ENCODE measurements around the gene IMP4. TPM values are rescaled to one million over a fixed set of nuclear protein-coding genes. Genes with fewer than 3 reads are reported as not detected.

The IMP4 gene
- total and polyA plus RNA-seq, 2 of the 4 experiments (the other 2 are of a cell fraction), result 154 to 169 TPM

- POLR2A ChIA-PET (ENCODE audit: unreplicated experiment), result no interaction called here
- Histone ChIP-seq H4K20me1 (ENCODE audit: insufficient read depth, low read length) (peaks cover 3% of the 10 kb centered on the region), H4K91ac (ENCODE audit: insufficient read depth, low read depth, low read length) (no peak overlapping the region), H4K8ac (ENCODE audit: low read depth in 2 of 2, low read length in 2 of 2) (no peak overlapping the region), H3K27me3 (ENCODE audit: control insufficient read depth, insufficient read depth, low read length) (no peaks in the 10 kb centered on the region), H3K9me3 (ENCODE audit: control insufficient read depth, insufficient read depth, low read length) (no peaks in the 10 kb centered on the region), H3K9me1 (ENCODE audit: insufficient read depth, low read length) (peaks cover 22% of the 10 kb centered on the region), H2BK5ac (ENCODE audit: low read depth, low read length, poor library complexity, severe bottlenecking) (no peak overlapping the region), H3K4ac (ENCODE audit: low read depth, low read length) (0 out of 2 replicates have a peak overlapping the region, but pooled peaks have one; percentile 15), H3K27ac (ENCODE audit: insufficient read depth, low read length) (no peak overlapping the region), H2BK120ac (ENCODE audit: low read depth, low read length) (no peak overlapping the region), H3K4me2 (ENCODE audit: low read depth, low read length) (0 out of 2 replicates have a peak overlapping the region, but pooled peaks have one; percentile 19), H4K5ac (ENCODE audit: low read depth, low read length) (no peak overlapping the region), H2BK15ac (ENCODE audit: low read depth, low read length) (no peak overlapping the region), H3K36me3 (ENCODE audit: control insufficient read depth, insufficient read depth, low read length) (peaks cover 12% of the 10 kb centered on the region), H2AFZ (replicated peaks; ENCODE audit: low read length, poor library complexity) (peak overlapping the region; percentile 47), H2AK9ac (replicated peaks; ENCODE audit: low read depth, low read length, poor library complexity) (peak overlapping the region; percentile 66), H3K23ac (ENCODE audit: low read depth, low read length) (no peak overlapping the region; the same call in 1 of the 2 replicates), H3K4me1 (ENCODE audit: control insufficient read depth, insufficient read depth, low read length) (peaks cover 10% of the 10 kb centered on the region; the same call in 1 of the 2 replicates), H3K56ac (ENCODE audit: extremely low read depth, insufficient read depth, low read length) (no peak overlapping the region), H3K4me3 (ENCODE audit: insufficient read depth, low read depth, low read length) (no peak overlapping the region), H3K18ac (ENCODE audit: low read depth, low read length) (no peak overlapping the region), H3K9ac (ENCODE audit: low read depth, low read length) (no peak overlapping the region), H3K14ac (replicated peaks; ENCODE audit: low read depth, low read length) (no peak overlapping the region), H2AK5ac (ENCODE audit: low read depth, low read length) (peak overlapping the region; percentile 35; the same call in 1 of the 2 replicates), H2BK20ac (ENCODE audit: low read depth, low read length) (no peak overlapping the region), H3K79me1 (ENCODE audit: low read depth in 1 of 2, low read length in 2 of 2) (peaks cover 43 to 88% of the 10 kb centered on the region in 2 experiments)
- WGBS, 2 experiments (ENCODE audit: extremely low coverage in 2 of 2, insufficient read length in 1 of 2), result 100% methylated on average over 1 of the region's 9 CpGs; no CpG with 5 or more reads in 1 of the 2 experiments
- BruUV-seq (replicated peaks), result no TSS peak
- in situ Hi-C loops (cut with MboI; ENCODE audit: low sequenced_read_pairs), result loop anchor here (25.0 kb wide), 1 partner anchor 738 kb away; the partner anchor contains the start of gene PLEKHB2
- intact Hi-C loops (cut with micrococcal nuclease), result no loop called here
- peak; percentile 52 for DNase-seq
- CTCF ChIA-PET, result interaction anchor here (1.0 kb wide), 1 partner anchor 16 kb away, joined by 3 read pairs; no protein-coding TSS in a partner anchor
- dilution Hi-C loops (cut with HindIII; ENCODE audit: low sequenced_read_pairs, unreplicated experiment), result no loop called here
- peak; percentile 25; the same call in 1 of the 2 replicates for ATAC-seq (ENCODE audit: low read depth)
- no peak for TF ChIP-seq MXI1 (IDR thresholded peaks at IDR 0.05; ENCODE audit: borderline replicate concordance, low read depth, low read length)
- no peak for TF ChIP-seq RFX5 (IDR thresholded peaks at IDR 0.05; ENCODE audit: low read depth, low read length)
- no peak for TF ChIP-seq MAFK (IDR thresholded peaks at IDR 0.05; ENCODE audit: low read depth, low read length)
- no peak for TF ChIP-seq FOS (IDR thresholded peaks at IDR 0.05; ENCODE audit: low read depth, low read length)
- no peak for TF ChIP-seq CEBPB (IDR thresholded peaks at IDR 0.05; ENCODE audit: low read depth, low read length)
- TF ChIP-seq RCOR1 (IDR thresholded peaks at IDR 0.05; ENCODE audit: insufficient replicate concordance, low read length), result no peak
- no peak for TF ChIP-seq CHD1 (IDR thresholded peaks at IDR 0.05; ENCODE audit: low read depth, low read length)
- TF ChIP-seq, protein P1, sequence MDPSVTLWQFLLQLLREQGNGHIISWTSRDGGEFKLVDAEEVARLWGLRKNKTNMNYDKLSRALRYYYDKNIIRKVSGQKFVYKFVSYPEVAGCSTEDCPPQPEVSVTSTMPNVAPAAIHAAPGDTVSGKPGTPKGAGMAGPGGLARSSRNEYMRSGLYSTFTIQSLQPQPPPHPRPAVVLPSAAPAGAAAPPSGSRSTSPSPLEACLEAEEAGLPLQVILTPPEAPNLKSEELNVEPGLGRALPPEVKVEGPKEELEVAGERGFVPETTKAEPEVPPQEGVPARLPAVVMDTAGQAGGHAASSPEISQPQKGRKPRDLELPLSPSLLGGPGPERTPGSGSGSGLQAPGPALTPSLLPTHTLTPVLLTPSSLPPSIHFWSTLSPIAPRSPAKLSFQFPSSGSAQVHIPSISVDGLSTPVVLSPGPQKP (IDR thresholded peaks at IDR 0.05; ENCODE audit: borderline replicate concordance, low read depth, low read length), result no peak
- TF ChIP-seq USF2 (IDR thresholded peaks at IDR 0.05; ENCODE audit: low read depth, low read length), result no peak
- TF ChIP-seq MAZ (IDR thresholded peaks at IDR 0.05; ENCODE audit: borderline replicate concordance, low read depth, low read length), result no peak
- TF ChIP-seq POLR2A (IDR thresholded peaks at IDR 0.05; ENCODE audit: low read depth, low read length), result no peak
- TF ChIP-seq, protein P2, sequence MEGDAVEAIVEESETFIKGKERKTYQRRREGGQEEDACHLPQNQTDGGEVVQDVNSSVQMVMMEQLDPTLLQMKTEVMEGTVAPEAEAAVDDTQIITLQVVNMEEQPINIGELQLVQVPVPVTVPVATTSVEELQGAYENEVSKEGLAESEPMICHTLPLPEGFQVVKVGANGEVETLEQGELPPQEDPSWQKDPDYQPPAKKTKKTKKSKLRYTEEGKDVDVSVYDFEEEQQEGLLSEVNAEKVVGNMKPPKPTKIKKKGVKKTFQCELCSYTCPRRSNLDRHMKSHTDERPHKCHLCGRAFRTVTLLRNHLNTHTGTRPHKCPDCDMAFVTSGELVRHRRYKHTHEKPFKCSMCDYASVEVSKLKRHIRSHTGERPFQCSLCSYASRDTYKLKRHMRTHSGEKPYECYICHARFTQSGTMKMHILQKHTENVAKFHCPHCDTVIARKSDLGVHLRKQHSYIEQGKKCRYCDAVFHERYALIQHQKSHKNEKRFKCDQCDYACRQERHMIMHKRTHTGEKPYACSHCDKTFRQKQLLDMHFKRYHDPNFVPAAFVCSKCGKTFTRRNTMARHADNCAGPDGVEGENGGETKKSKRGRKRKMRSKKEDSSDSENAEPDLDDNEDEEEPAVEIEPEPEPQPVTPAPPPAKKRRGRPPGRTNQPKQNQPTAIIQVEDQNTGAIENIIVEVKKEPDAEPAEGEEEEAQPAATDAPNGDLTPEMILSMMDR (conservative IDR thresholded peaks at IDR 0.05; ENCODE audit: low read depth, low read length), result no peak
- TF ChIP-seq SMC3 (IDR thresholded peaks at IDR 0.05; ENCODE audit: low read depth, low read length), result no peak
- TF ChIP-seq BHLHE40 (IDR thresholded peaks at IDR 0.05; ENCODE audit: low read depth, low read length), result no peak
- no peak for TF ChIP-seq RAD21 (IDR thresholded peaks at IDR 0.05; ENCODE audit: low read length)
Measured at GRCh38 chr2:130374587-130375290, 32.0 kb downstream of the IMP4 start.
